K562 (cell line): ENCODE results near the gene SETD5. TPM values are rescaled to one million over a fixed set of nuclear protein-coding genes. Genes with fewer than 3 reads are reported as not detected.

Source experiments
- BCL6 ChIP-seq: fragments of 250-450 bp; sonication (Bioruptor Pico); IDR thresholded peaks from 2 replicates; pipeline ENCODE4 v1.4.0; 2020
- BRCA1 ChIP-seq, 2 experiments: fragments of 450-650 bp in 1 of 2; sonication (generic) in 1 of 2; formaldehyde crosslinking in 1 of 2; IDR thresholded peaks; 2 replicates each; pipeline versions ENCODE4 v1.5.0 to v1.6.1; 2017 to 2020; ENCODE audit warnings: mild to moderate bottlenecking in 1 of 2, missing genetic modification reagents in 1 of 2
- CCNT2 ChIP-seq: IDR thresholded peaks from 2 replicates; pipeline ENCODE4 v1.6.1; 2011; ENCODE audit warnings: borderline replicate concordance, low read depth, mild to moderate bottlenecking, moderate library complexity, mixed read lengths, low read length; ENCODE audit not compliant: insufficient read length; ENCODE audit errors: extremely low read depth
- EWSR1 ChIP-seq: fragments of 450-650 bp; IDR thresholded peaks from 2 replicates; pipeline ENCODE4 v1.6.1; 2018; ENCODE audit warnings: borderline replicate concordance, mild to moderate bottlenecking, low read depth, moderate library complexity; ENCODE audit not compliant: partially characterized antibody
- FOXA1 ChIP-seq: fragments of 450-650 bp; IDR thresholded peaks from 2 replicates; pipeline ENCODE4 v1.6.1; 2016; ENCODE audit warnings: mild to moderate bottlenecking, borderline replicate concordance
- FOXK2 ChIP-seq, 2 experiments: fragments of 450-650 bp; IDR thresholded peaks in 1 of 2; conservative IDR thresholded peaks in 1 of 2; 2 replicates each; pipeline ENCODE4 v1.6.1; 2016; ENCODE audit warnings: low read depth in 2 of 2, mild to moderate bottlenecking in 1 of 2
- KAT7 ChIP-seq: sonication (generic); formaldehyde crosslinking; IDR thresholded peaks from 2 replicates; pipeline ENCODE4 v1.8.0; 2022; ENCODE audit warnings: missing genetic modification reagents, mild to moderate bottlenecking, borderline replicate concordance
- MAFF ChIP-seq: IDR thresholded peaks from 2 replicates; pipeline ENCODE4 v1.6.1; 2012; ENCODE audit warnings: low read length, improper control_type of control experiment
- MBD2 ChIP-seq: sonication (generic); IDR thresholded peaks from 2 replicates; pipeline ENCODE4 v1.6.1; 2016; ENCODE audit warnings: low read depth, borderline replicate concordance
- MTA1 ChIP-seq: fragments of 450-650 bp; IDR thresholded peaks from 2 replicates; pipeline ENCODE4 v1.6.1; 2017; ENCODE audit warnings: borderline replicate concordance
- NEUROD1 ChIP-seq: fragments of 150-350 bp; IDR thresholded peaks from 2 replicates; pipeline ENCODE4 v1.6.1; 2014; ENCODE audit warnings: borderline replicate concordance, low read length, low read depth; ENCODE audit not compliant: partially characterized antibody
- NFE2L1 ChIP-seq: fragments of 450-650 bp; IDR thresholded peaks from 2 replicates; pipeline ENCODE4 v1.6.1; 2016; ENCODE audit warnings: missing genetic modification characterization, low read depth, mild to moderate bottlenecking, missing compliant biosample characterization, moderate library complexity, borderline replicate concordance
- NR2C1 ChIP-seq, 2 experiments: fragments of 450-650 bp; IDR thresholded peaks; 2 replicates each; pipeline ENCODE4 v1.6.1; 2017; ENCODE audit warnings: mild to moderate bottlenecking in 2 of 2, antibody characterized with exemption in 1 of 2, inconsistent platforms in 1 of 2, missing compliant biosample characterization in 1 of 2, missing genetic modification characterization in 1 of 2
- PTBP1 ChIP-seq: fragments of 200-400 bp; formaldehyde crosslinking; IDR thresholded peaks from 2 replicates; pipeline ENCODE4 v1.6.1; 2017; ENCODE audit warnings: low read depth, low read length
- TAF9B ChIP-seq: fragments of 450-650 bp; IDR thresholded peaks from 2 replicates; pipeline ENCODE4 v1.6.1; 2018; ENCODE audit warnings: mild to moderate bottlenecking; ENCODE audit not compliant: partially characterized antibody
- TEAD2 ChIP-seq: fragments of 450-650 bp; IDR thresholded peaks from 2 replicates; pipeline ENCODE4 v1.6.1; 2016; ENCODE audit warnings: missing genetic modification characterization, control low read depth, missing compliant biosample characterization
- TRIM28 ChIP-seq: fragments of 450-650 bp; IDR thresholded peaks from 2 replicates; pipeline ENCODE4 v1.6.1; 2017
- TSC22D4 ChIP-seq: fragments of 450-650 bp; IDR thresholded peaks from 2 replicates; pipeline ENCODE4 v1.6.1; 2016; ENCODE audit warnings: missing genetic modification characterization, missing biosample characterization, control low read depth
- ZC3H4 ChIP-seq: sonication (generic); formaldehyde crosslinking; IDR thresholded peaks from 2 replicates; pipeline ENCODE4 v1.9.0; 2021; ENCODE audit warnings: missing genetic modification reagents, borderline replicate concordance
- polyA plus RNA-seq, 8 experiments: library from polyadenylated mRNA; depleted of rRNA in 4 of 8; stranded (reverse) in 5 of 8; unstranded in 3 of 8; fragments of >200 nt; fragmentation: Nextera tagmentation in 2 of 8; fragmentation: Illumina TruSeq in 1 of 8; extraction: Ambion mirVana in 2 of 8; extraction: Trizol in 1 of 8; gene quantifications; 2 replicates each; pipeline versions ENCODE4 v1.2.1 to v1.2.3, GENCODE V29; 2011 to 2014; ENCODE audit warnings: inconsistent platforms in 1 of 8, missing spikeins in 1 of 8
- total RNA-seq, 7 experiments: library from RNA; depleted of rRNA in 6 of 7; stranded (reverse); fragments of >200 nt in 6 of 7; fragmentation: Illumina TruSeq in 2 of 7; extraction: Trizol in 2 of 7; gene quantifications; 2 replicates each; pipeline versions ENCODE4 v1.2.1 to v1.2.3, GENCODE V29; 2011 to 2021; ENCODE audit warnings: low replicate concordance in 1 of 7
- TF ChIP-seq, protein P1 (sequence below), 2 experiments: IDR thresholded peaks; 2 replicates each; pipeline ENCODE4 v1.6.1; 2011; ENCODE audit warnings: borderline replicate concordance in 1 of 2, control low read depth in 1 of 2, low read depth in 1 of 2, low read length in 1 of 2, mild to moderate bottlenecking in 1 of 2, mixed read lengths in 1 of 2, moderate library complexity in 1 of 2; ENCODE audit not compliant: insufficient read depth in 1 of 2, insufficient read length in 1 of 2, poor library complexity in 1 of 2, severe bottlenecking in 1 of 2; ENCODE audit errors: extremely low read depth in 1 of 2
- TF ChIP-seq, protein P2 (sequence below), 3 experiments: fragments of 200-800 bp in 1 of 3; sonication (Bioruptor generic) in 1 of 3; sonication (generic) in 1 of 3; formaldehyde crosslinking in 1 of 3; IDR thresholded peaks; 2 replicates each; pipeline versions ENCODE4 v1.6.1 to v1.8.0; 2016 to 2022; ENCODE audit warnings: mild to moderate bottlenecking in 2 of 3, missing compliant biosample characterization in 2 of 3, missing genetic modification characterization in 2 of 3, missing genetic modification reagents in 1 of 3
- TF ChIP-seq, protein P3 (sequence below): fragments of 250-450 bp; sonication (Bioruptor Pico); IDR thresholded peaks from 2 replicates; pipeline ENCODE4 v1.4.0; 2020; ENCODE audit warnings: mild to moderate bottlenecking, moderate library complexity

SETD5 gene
- total and polyA plus RNA-seq, 9 of the 15 experiments (the other 6 are each of a cell fraction or from before 2014, with no cell fraction given) = 20.8 to 135 (median 87.2) TPM

DNA sequence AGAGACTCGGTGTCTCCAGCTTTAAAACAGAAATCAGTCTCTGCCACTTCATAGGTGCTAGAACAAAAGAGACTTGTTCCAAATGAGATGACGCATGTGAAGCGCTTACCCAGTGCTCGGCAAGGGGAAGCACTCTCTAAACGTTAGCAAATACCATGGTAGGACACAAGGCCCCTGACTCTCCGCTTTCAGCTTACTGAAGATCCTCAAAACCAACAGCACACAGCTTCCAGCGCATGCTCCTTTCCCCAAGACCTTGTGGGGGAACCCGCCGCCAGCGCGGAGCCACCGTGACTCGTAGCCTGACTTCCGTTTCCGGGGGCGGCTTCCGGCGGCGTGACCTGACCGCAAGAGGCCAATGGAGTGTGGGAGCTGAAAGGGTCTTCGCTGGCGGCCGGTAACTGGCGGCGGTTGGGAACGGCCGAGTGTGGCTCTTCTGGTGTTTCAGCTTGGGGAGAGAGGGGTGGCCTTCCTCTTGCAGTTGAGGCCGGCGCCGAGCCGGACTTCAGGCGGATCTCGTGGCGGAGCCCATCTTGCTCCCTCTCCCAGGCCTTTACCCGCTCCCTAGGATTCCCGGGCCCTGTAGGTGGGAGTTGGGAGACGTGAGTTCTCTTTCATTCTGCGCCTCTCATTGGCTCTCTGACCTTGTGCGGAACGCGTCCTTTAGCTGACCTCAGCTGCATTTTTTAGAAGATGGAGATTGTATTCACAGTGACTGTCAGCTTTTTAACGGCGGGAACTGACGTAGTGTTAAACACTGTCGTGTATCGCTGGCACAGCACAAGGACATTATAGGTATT lies 34.5 kb upstream of the SETD5 start, which contains the start of gene THUMPD3 (continued):
- TF ChIP-seq, protein P1, sequence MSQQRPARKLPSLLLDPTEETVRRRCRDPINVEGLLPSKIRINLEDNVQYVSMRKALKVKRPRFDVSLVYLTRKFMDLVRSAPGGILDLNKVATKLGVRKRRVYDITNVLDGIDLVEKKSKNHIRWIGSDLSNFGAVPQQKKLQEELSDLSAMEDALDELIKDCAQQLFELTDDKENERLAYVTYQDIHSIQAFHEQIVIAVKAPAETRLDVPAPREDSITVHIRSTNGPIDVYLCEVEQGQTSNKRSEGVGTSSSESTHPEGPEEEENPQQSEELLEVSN (IDR thresholded peaks at IDR 0.05; ENCODE audit: borderline replicate concordance in 1 of 2, extremely low read depth in 1 of 2, insufficient read depth in 1 of 2, insufficient read length in 1 of 2, low read depth in 1 of 2, low read length in 1 of 2, poor library complexity in 1 of 2, severe bottlenecking in 1 of 2) = peak; percentile 97 to 98
- TF ChIP-seq, protein P2, sequence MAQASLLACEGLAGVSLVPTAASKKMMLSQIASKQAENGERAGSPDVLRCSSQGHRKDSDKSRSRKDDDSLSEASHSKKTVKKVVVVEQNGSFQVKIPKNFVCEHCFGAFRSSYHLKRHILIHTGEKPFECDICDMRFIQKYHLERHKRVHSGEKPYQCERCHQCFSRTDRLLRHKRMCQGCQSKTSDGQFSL (CRISPR knock-in tag; IDR thresholded peaks at IDR 0.05) = peak; percentile 74
- TF ChIP-seq, protein P2 (tag; IDR thresholded peaks at IDR 0.05) = no peak
- TF ChIP-seq ZC3H4 (CRISPR knock-in tag) = no peak
- TF ChIP-seq NR2C1 (IDR thresholded peaks at IDR 0.05) = peak; percentile 95
- peak; percentile 97 for TF ChIP-seq NR2C1 (tag; IDR thresholded peaks at IDR 0.05)
- TF ChIP-seq, protein P3, sequence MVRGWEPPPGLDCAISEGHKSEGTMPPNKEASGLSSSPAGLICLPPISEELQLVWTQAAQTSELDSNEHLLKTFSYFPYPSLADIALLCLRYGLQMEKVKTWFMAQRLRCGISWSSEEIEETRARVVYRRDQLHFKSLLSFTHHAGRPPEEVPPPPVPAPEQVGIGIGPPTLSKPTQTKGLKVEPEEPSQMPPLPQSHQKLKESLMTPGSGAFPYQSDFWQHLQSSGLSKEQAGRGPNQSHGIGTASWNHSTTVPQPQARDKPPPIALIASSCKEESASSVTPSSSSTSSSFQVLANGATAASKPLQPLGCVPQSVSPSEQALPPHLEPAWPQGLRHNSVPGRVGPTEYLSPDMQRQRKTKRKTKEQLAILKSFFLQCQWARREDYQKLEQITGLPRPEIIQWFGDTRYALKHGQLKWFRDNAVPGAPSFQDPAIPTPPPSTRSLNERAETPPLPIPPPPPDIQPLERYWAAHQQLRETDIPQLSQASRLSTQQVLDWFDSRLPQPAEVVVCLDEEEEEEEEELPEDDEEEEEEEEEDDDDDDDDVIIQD (CRISPR knock-in tag) = 0 out of 2 replicates have a peak, but pooled peaks have one; percentile 40
- TF ChIP-seq TAF9B = peak; percentile 95
- TF ChIP-seq BRCA1 (IDR thresholded peaks at IDR 0.05) = no peak
- no peak for TF ChIP-seq BRCA1 (CRISPR knock-in tag; IDR thresholded peaks at IDR 0.05)
- TF ChIP-seq EWSR1 = no peak
- peak; percentile 52 for TF ChIP-seq CCNT2
- no peak for TF ChIP-seq MTA1
- peak; percentile 72 to 78; a peak in 3 of 4 replicates for TF ChIP-seq FOXK2 (conservative IDR thresholded peaks at IDR 0.05 in 1 of 2, IDR thresholded peaks at IDR 0.05 in 1 of 2; ENCODE audit: low read depth in 2 of 2)
- TF ChIP-seq MBD2 = peak; percentile 84
- TF ChIP-seq NEUROD1 = peak; percentile 73
- TF ChIP-seq BCL6 (CRISPR knock-in tag) = no peak
- TF ChIP-seq TEAD2 (tag) = no peak
- no peak for TF ChIP-seq FOXA1
- TF ChIP-seq MAFF = peak; percentile 77
- TF ChIP-seq NFE2L1 (tag) = no peak
- 0 out of 2 replicates have a peak, but pooled peaks have one; percentile 64 for TF ChIP-seq TRIM28
- no peak for TF ChIP-seq PTBP1
- no peak for TF ChIP-seq TSC22D4
- peak; percentile 91; the same call in 1 of the 2 replicates for TF ChIP-seq KAT7 (CRISPR knock-in tag)
